Activated naive CD8-positive, alpha-beta T cell (primary cell): Measurements from ENCODE around the gene KRT81.
"Not testable (repeated sequence)": the region's sequence is repeated elsewhere in the genome, so short reads cannot be mapped to it uniquely, and the experiment has no call there.

Experiments used
- H3K27ac Mint-ChIP-seq: one replicate; pipeline ENCODE4 v1.8.0; 2021; ENCODE audit warnings: mixed read lengths
- H3K27me3 Mint-ChIP-seq: one replicate; pipeline ENCODE4 v1.8.0; 2021; ENCODE audit warnings: mixed read lengths
- H3K36me3 Mint-ChIP-seq: one replicate; pipeline ENCODE4 v1.8.0; 2021; ENCODE audit warnings: mixed read lengths
- H3K4me1 Mint-ChIP-seq: one replicate; pipeline ENCODE4 v1.8.0; 2021; ENCODE audit warnings: low read depth, mixed read lengths
- H3K4me3 Mint-ChIP-seq: one replicate; pipeline ENCODE4 v1.8.0; 2021; ENCODE audit warnings: mild to moderate bottlenecking, mixed read lengths
- H3K9me3 Mint-ChIP-seq: one replicate; pipeline ENCODE4 v1.8.0; 2021; ENCODE audit warnings: low read depth, mixed read lengths

KRT81 gene

GRCh38 chr12:52241205-52241842 lies 50.0 kb downstream of the KRT81 start:
- Mint-ChIP-seq H3K36me3 (no peaks in the 10 kb centered on the region), H3K4me3 (no peak overlapping the region), H3K27ac (no peak overlapping the region), H3K9me3 (no peaks in the 10 kb centered on the region), H3K4me1 (peaks cover 25% of the 10 kb centered on the region), H3K27me3 (no peaks in the 10 kb centered on the region)

DNA sequence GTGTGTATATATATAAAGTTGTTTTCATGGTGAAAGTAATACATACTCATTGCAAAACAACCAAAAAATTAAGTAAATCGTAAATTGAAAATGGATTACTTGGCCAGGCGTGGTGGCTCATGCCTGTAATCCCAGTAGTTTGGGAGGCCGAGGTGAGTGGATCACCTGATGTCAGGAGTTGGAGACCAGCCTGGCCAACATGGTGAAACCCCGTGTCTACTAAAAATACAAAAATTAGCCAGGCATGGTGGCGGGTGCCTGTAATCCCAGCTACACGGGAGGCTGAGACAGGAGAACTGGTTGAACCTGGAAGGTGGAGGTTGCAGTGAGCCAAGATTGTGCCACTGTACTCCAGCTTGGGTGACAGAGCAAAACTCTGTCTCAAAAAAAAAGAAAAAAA lies 51.1 kb downstream of the KRT81 start:
- H3K4me3 Mint-ChIP-seq, H3K27me3 Mint-ChIP-seq, H3K36me3 Mint-ChIP-seq, H3K27ac Mint-ChIP-seq, H3K9me3 Mint-ChIP-seq: not testable (repeated sequence)
- H3K4me1 Mint-ChIP-seq: peaks cover 20% of the 10 kb centered on the region

GRCh38 chr12:52239767-52240166 lies 51.6 kb downstream of the KRT81 start:
- peaks cover 20% of the 10 kb centered on the region for H3K4me1 Mint-ChIP-seq
- H3K4me3 Mint-ChIP-seq: no peak overlapping the region
- H3K27ac Mint-ChIP-seq: no peak overlapping the region
- no peaks in the 10 kb centered on the region for H3K9me3 Mint-ChIP-seq
- peaks cover 4% of the 10 kb centered on the region for H3K27me3 Mint-ChIP-seq
- no peaks in the 10 kb centered on the region for H3K36me3 Mint-ChIP-seq

GRCh38 chr12:52238916-52239646 lies 52.3 kb downstream of the KRT81 start:
- Mint-ChIP-seq H3K36me3 (no peaks in the 10 kb centered on the region), H3K27me3 (peaks cover 4% of the 10 kb centered on the region), H3K4me1 (peaks cover 16% of the 10 kb centered on the region), H3K27ac (no peak overlapping the region), H3K9me3 (no peaks in the 10 kb centered on the region), H3K4me3 (no peak overlapping the region)

DNA sequence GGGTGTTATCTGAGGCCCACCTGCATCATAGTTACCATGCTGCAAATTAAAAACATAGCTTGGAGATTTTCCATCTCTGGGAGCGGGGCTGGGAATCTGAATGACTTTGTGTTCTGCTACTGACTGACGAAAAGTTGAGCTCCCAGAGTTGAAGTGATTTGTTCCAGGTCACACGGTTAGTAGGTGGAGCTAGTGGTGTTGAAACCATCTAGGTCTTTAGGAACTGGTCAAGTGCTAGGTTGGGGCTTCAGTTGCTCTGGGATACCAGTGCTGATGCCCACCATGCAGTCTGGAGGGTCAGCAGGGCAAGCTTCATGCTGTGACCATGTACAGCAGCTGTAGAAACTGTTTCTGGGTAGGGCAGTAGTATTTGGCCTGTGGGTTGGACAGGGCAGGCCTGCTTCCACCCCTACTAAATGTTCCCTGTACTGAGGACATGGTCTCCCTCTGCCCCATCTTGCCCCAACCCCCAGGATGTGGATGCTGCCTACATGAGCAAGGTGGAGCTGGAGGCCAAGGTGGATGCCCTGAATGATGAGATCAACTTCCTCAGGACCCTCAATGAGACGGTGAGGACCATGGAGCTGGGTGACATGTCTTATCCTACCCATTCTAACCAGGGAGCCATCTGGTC lies 53.0 kb downstream of the KRT81 start:
- Mint-ChIP-seq H3K4me3 (no peak overlapping the region), H3K27ac (no peak overlapping the region), H3K9me3 (no peaks in the 10 kb centered on the region), H3K27me3 (peaks cover 7% of the 10 kb centered on the region), H3K36me3 (no peaks in the 10 kb centered on the region), H3K4me1 (peaks cover 8% of the 10 kb centered on the region)

DNA sequence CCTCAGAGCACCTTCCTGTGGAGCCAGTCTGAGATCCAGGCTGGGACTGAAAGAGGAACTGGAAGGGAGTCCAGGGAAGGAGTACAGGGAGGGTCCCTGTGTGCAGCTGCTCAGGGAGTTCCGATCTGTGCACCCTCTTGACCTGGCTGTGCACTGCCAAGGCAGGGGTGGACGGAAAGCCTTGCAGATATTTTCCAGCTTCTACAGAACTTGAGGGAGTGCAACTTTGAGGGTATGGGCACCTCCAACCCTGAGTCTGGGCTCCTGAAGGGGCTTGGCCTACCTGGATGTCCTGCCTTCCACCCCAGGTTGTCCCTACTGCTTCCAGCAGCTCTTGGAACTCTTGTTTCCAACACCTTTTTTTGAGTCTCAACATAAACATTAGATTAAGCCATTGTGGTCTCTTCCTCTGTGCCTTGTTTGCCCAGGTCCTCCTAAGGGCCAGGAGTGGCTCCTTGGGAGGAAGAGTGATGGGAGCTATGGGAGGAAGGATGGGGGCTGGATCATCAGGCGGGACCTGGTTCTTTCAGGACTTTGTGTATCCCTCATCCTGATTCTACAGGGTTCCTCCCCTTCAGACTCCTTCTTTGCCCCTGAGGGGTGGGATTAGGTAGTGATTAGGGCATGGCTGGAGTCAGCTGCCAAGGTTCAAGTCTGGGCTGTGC lies 54.8 kb downstream of the KRT81 start:
- Mint-ChIP-seq H3K27ac (no peak overlapping the region), H3K4me3 (no peak overlapping the region), H3K9me3 (no peaks in the 10 kb centered on the region), H3K36me3 (no peaks in the 10 kb centered on the region), H3K27me3 (peaks cover 16% of the 10 kb centered on the region), H3K4me1 (no peaks in the 10 kb centered on the region)
